ENCODE results near the gene CDC123.

- TF ChIP-seq CTCF (conservative IDR thresholded peaks at IDR 0.05 in 1 of 2, IDR thresholded peaks at IDR 0.05 in 1 of 2; ENCODE audit: extremely low read depth in 1 of 2, insufficient read depth in 1 of 2, low read depth in 1 of 2, low read length in 2 of 2) (no peak), EZH2 (IDR thresholded peaks at IDR 0.05; ENCODE audit: borderline replicate concordance, low read length) (no peak)
Measured at GRCh38 chr10:12251581-12251980, 55.6 kb downstream of the CDC123 start.
